Right renal pelvis (tissue), 4 donors: Measurements from ENCODE around the gene GPR39. TPM values are rescaled to one million over a fixed set of nuclear protein-coding genes. Genes with fewer than 3 reads are reported as not detected.

ENCODE experiments used
- DNase-seq, 4 donors: peaks; one replicate each; pipeline ENCODE4 v3.0.0-alpha.2; 2013; ENCODE audit warnings: low read depth in 4 of 4, low spot score in 3 of 4, missing footprints in 1 of 4
- polyA plus RNA-seq, 4 donors: library from polyadenylated mRNA; unstranded; fragments of 120-200 nt; gene quantifications; one replicate each; pipeline ENCODE4 v1.2.1, GENCODE V29; 2013; ENCODE audit not compliant: insufficient read length in 4 of 4

GPR39 gene
- polyA plus RNA-seq, 4 donors, result 3.4 to 4.2 (median 3.6) TPM

DNA sequence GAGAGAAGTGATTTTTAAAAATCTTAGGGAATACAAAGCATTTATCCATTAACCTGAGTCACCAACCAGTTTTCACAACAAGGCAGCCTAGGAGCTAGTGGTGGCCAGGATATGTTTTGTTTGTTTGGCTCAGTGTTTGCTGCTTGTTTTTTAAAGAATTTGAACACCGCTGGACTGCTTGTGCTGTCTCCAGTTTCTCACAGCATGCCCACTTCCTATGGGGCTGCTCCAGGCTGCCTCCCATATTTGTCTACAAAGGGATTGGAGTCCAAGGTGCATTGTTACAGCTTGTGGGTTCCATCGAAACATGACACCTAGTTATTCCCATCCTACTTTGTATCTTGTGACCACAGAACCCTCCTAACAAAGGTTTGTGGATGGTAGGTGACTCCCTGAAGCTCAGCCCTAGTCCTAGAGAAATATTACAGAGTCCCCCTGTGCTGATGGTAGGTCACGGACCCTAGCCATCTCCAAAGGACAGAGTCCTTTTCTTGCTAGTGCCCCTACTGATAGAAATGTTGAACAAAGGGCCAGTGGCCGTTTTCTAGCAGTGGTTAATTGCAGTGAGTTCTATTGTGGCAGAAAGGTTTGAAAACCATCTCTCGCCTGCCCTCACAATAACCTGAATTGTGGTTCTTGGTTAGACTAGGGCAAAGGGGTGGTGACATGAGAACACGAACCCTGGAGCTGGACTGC is 23.2 kb downstream of the GPR39 start:
- DNase-seq, result no peak

DNA sequence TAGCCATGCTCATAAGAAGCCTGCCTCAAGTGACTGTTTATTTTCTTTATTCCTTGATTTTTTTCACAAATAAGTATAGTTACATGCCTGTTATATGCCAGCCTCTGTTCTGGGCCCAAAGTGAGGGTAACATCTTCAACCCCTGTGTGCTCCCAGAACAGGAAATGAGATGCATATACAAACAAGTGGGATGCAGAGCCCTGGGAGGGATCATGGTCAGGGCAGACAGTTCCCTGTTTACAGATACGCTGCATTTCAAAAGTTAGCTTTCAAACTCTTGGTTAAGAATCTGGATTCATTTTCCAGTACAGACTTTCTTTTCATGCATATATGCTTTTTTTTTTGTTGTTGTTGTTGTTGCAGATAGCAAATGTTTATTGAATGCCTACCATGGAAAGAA is 24.4 kb downstream of the GPR39 start:
- no peak for DNase-seq

DNA sequence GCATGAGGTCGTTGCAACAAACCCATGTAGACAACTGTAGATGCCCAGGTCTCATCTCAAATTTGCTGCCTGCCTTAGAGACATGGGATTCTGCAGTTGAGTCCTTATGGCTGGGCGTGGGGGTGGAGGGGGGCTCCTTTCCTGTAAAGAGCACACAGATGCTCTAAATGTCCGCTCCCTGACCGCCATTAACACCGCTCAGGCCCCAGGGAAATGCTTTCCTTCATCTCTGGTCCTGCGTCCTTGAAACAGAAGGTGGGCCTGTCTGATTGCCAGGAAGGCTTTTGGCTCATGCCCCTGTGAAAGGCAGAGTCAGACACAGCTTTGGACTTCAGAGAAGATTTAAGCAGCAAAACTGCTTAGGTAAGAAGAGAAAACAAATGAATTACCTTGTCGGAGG is 25.7 kb downstream of the GPR39 start:
- DNase-seq, result no peak

DNA sequence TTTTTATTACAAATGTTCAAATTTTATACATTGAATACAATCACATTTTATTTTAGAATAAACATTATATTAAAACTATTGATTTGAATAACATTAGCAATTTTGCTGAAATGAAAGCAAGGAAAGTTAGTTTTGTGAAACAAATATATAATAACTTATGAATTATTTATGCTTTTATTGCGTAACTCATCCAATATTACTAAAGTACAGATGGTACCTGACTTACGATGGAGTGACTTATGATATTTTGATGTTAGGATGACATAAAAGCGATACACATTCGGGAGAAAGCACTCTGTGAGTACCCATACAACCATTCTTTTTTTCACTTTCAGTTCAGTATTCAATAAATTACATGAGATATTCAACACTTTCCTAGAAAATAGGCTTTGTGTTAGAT is 26.5 kb downstream of the GPR39 start:
- DNase-seq, result no peak

DNA sequence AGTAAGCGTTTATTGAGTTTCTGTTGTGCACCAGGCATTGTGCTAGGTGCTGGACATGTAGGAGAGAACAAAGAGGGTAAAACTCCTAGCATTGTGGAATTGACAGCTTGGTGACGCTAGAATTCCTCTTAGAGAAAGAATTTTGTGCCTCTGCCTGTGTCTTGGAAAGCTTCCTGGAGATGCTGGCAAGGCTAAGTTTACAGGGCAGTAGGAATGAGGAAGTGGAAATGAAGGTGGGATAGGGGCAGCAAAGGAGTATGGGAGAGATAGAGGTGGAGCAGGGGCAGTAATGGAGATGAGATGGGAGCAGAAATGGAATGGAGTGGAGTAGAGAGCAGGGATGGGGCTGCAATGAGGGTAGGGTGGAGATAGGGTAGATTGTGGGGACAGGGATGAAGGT is 29.8 kb downstream of the GPR39 start:
- DNase-seq, result no peak

DNA sequence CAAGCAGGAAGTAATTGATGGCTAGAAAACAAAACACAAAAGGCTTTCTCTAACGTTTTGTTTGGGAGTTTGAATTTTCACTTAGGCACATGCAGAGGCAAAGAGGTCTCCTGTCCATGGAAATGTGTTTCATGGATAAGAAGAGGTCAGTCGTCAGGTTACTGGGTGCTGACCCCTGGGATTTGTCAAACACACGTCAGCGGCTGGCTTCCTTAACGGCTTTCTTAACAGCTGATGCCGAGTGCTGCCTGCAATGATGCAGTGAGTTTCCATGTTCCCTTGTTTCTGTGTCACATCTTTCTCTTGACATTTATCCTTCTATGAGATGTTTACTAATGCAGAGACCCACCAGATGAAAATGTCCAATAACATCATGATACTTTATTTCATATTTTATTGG is 31.7 kb downstream of the GPR39 start:
- no peak for DNase-seq

DNA sequence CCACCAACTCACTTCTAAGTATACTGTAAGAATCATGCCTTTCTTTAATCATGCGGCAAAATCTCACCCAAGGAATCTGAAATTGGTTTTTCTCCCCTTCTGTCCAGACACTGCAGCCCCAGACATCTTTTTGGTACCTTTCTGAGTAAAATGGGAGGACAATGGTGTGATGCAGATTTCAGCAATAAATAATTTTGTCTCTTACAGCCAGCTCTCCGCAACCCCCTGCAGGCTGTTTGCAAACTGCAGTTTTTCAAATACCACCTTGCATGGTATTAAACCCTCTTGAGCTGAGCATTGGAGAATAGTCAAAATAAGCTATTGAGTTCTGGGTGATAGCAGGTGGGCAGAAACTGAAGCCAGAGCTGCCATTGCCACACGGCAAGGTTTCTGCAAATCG is 32.2 kb downstream of the GPR39 start:
- no peak for DNase-seq

DNA sequence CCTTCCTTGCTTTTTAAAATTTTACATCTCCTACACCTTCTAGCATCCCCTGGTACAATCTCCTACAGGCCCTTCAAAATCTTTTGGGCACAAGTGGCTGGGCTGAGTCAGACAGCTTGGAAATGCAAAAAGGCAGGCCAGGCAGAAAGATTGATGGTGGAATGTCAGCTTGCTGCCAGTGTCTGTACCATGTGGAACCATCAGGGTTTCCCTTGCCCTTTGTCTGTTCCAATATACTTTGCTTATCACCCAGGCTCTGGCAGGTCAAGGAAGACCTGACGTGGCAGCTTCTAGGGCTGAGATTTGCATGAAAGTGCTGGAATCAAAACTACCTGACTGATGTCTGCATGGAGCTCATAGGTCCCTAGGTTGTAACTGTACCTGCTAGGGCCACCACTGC is 33.3 kb downstream of the GPR39 start:
- DNase-seq, result no peak

DNA sequence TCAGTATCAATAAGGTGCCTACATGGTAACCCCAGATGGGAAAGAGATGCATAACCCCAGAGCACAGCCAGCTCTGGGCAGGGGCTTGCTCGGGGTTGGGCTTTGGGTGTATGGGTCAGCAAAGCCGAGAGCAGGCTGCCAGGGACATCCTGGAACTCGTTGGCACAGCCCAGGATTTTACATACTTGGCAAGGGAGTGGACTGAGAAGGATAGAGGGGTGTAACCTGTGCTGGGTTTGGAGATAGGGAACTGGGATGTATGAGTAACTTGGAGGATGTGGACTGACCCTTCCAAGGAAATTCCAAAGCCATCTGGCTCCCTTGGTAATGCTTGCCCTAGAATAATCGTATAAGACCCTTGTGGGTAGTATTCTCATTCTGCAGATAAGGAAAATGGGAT is 44.2 kb downstream of the GPR39 start:
- DNase-seq, result no peak

DNA sequence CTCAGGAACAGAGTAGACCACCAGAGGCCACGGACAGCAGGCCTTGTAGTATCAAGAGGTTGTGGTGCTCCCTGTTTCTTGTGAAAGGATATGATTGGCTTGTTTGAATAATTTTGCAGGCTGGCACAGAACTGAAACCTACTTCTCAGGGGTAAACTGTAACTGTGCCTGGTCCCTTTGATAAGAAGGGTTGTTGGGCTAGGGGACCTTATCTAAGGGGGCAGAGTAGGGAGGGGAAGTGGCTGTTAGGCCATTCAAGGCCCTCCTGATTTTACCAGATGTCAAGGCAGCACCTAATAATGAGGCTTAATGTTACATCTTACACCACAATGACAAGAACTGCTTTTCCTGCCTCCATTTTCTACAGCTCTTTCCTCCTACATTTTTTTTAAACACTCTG is 45.6 kb downstream of the GPR39 start:
- no peak for DNase-seq

DNA sequence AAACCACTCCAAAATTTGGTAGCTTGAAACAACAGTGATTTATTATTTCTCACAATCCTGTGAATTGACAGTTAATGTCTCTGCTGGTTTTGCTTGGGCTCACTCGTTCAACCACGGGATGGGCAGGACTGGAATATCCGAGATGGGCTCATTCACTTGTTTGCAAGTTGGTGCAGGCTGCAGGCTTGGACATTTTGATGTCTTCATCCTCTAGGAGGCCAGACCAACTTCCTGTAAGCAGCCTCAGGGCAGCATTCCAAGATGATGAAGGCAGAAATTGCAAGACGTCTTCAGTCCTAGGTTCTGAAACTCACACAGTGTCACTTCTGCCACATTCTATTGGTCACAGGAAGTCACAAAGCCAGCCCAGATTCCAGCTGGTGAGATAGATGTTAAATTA is 47.1 kb downstream of the GPR39 start:
- no peak for DNase-seq

DNA sequence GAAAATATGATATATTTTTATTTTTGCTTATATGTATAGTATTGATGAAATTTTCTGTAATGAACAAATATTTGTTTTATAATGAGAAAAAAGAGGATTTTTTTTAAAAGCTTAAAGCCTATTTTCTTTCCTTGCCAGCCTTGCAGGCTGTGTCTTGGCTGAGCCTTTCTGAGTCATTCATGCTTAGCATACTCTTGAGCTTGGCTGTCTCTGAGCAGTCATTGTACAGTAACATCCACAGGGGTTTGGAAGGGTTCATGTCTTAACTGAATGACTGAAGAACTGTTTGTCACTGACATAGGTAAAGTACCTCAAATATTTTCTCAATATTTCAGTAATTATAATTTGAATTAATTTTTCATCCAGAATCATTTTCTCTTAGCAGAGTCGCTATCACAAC is 49.3 kb downstream of the GPR39 start:
- DNase-seq, result no peak

DNA sequence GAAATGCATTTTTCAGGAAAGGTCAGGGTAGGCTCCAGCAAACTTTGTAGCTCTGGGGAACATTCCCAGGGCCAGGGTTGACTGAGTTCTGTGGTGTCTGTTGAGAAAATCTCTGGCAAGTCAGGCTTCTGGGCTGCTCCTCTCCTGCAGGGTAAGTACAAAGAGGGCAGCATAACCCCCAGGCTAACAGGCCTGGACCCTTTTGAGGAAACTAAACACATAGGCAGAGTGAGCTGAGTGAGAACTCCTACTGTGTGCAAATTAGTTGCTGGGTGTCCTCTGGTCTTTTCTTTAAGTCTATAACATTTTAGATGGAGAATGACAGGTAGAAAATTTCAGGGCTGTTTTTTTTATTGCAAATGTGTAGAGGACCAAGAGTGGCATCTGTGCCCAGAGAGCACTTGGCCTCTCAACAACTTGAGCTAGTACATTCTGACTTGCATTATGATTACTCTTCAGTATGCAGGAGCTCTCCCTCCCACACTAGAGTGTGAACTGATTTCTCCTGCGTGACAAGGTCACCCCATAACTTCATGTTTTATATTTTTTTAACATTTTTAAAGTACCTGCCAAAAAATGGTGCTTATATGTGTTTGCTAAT is 49.9 kb downstream of the GPR39 start:
- DNase-seq, result no peak

DNA sequence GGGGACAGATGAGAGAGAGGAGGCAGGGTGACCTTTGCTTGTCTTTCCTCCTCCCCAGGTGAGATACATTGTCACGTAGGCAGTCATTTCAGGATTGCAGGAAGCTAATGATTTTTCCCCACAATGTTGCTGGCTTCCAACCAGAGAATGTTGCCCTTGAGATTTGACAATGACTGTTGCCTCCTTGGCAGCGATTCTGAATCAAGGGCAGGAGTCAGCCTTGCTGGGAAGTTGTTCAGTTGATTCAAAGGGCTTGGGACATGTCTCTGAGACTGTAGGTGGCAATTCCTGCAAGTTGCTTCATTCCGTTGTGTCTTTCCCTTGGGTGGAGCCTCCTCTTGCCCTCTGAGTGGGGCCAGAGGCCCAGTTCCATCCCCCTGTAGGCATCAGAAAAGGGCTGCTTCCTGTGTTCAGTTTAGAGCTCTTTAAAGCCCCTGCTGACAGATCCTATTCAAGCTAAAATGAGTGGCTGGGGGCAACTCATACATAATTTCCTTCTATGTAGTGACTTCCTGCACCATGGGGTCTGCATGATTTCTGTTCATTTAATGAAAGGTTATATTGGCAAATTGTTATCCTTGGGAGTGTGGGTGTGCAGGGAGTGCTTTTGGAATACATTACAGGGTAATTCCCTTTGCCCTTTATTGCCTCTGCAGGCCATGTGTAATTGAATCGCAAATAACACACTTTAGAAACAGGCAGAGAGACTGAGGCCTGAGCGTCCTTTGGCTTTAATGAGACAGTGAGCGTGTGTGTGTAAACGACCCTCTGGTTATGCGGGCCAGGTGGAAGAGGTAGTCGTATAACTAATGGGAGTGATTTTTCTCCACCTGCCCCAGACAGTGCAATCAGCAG is 52.4 kb downstream of the GPR39 start:
- DNase-seq, result no peak

DNA sequence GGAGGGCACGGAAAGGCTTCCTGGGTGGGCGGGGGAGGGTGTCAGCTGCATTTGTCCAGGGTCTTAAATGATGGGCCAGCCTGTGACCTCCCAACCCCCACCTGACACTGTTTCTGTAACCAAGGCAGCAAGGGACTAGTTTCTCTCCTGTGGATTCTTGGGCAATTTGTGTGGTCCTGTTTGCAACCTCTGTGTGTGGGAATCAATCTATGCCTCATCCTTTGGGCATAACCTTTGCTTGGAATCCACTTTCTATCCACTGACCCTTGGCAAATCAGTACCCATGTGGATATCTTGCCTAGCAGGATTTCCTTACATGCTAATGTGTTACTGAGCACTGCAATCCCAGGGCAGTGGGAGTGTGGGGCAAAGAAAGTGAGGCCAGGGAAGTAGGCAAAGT is 54.1 kb downstream of the GPR39 start:
- DNase-seq, result no peak

DNA sequence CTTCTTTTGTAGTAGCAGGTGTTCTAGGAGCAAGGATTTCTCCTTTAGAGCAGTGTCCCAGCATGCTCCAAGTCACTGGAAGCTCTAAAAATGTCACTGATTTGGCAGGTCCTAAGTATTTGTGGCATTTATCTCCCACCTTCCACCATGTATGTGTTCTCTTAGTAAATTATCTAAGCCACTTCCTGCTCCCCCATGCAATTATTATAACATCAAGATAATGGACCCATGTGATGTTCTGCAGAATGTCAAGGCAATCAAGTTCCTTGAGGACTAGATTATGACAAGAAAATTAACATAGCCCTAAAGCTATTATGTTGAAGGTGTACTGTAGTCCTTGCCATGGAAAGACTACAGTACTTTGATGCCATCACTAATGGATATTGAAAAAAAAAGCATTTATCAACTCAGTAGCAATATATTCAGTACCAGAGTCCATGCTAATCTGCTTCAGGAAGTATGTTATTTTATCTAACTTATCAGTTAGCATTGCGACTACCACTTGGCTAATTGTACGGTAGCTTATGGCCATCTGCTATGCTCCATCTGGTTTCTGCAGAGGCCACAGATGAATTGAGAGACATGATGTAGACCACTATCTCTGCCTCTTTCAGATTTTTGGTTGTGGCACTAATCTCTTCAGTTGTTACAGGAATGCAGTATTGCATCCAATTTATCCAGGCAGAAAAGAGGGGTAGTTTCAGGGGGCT is 56.7 kb downstream of the GPR39 start:
- no peak for DNase-seq

DNA sequence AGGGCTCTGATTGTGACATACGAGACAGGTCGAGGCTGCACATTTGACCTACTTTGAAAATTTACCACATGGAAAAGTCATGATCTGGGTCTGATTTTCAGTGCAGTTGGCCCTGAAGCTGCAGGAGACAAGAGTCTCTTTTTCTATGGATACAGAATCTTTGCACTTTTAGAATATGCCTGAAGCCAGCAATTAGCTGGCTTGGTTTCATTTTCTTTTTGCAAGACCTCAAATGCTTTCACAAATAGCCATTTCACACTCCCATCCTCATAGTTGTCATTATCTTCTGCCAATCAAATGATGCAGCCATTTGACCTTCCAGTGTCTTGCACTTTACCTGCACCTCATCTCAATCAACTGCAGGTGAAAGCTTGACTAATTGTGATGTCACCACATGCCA is 59.0 kb downstream of the GPR39 start:
- DNase-seq, result no peak

DNA sequence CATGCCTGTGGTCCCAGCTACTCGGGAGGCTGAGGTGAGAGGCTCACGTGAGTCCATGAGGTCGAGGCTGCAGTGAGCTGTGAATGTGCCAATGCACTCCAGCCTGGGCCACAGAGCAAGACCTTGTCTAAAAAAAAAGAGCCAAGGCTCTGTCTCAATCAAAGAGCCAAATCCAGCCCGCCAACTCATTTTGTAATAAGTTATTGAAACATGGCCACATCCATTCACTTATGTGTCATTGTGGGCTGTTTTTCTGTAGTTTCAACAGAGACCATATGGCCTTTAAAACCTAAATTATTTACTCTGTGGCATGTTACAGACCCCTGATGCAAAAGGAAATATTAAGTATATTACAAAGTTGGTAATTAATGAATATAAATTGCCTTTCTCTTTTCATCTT is 60.8 kb downstream of the GPR39 start:
- DNase-seq, result no peak

DNA sequence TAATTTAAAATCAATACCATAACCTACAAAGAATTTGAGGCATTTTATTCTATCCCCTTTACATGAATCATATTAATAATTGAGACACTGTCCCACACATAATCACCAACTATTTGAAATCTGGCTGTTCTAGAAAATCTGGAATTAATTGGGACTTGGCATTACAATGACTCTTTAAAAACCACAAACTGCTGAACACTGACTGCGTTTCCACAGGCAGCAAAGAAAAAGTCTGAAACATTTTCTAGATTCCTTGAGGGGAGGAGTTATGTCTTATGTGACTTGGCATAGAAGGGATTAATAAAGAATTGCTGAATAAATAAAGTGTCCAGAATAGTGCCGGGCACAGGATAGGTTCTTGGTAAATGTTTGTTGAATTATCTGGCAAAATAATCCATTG is 61.4 kb downstream of the GPR39 start:
- no peak for DNase-seq

DNA sequence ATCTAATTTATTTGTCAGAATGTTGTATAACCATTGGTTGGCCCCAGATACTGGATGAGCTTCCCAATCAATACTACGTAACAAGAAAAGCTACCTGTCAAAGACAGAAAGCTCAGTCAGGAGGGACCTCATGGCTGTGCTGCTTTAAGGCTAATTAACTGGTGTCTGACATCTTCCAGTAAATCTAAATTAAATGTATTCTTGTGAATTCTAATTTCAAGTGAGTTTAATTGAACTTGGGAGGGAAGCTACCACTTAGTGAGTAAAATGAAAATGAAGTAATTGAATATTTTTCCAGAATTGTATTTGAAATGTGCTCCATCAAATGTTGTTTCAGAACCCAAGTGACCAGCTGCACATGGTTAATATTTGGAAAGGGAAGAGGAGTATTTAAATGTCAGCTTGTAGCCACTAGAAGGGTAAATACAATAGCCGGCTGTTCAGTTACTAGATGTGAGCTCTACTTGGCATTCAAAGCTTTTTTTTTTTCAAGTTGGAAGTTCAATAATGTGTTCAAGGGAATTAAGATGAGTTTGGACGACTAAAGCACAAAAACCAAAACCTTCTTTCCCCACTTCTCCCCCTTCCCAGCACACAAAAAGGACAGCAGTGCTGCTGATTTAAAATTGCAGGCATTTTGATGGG is 62.0 kb downstream of the GPR39 start:
- DNase-seq, result no peak

DNA sequence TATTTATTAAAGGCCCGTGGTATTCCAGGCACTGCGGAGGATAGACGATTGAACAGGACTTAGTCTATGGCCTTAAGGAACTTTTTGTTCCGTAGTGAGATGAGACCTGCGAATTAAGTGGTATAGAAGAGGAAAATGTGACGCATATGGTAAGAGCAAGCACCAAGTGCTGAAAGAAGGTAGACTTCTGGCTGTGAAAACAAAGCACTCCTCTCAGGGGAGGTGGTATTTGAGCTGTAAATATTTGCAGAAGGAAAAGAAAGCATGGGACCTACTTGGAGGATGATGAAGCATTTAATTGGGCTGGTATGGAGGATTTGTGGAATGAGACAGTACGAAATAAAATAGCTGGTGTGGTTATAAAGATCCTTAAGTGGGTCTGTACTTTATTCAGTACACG is 62.5 kb downstream of the GPR39 start:
- DNase-seq, result no peak
